Activated CD8-positive, alpha-beta T cell treated with anti-CD3 and anti-CD28 coated beads for 36 hours (primary cell): ENCODE measurements around the gene AMOT. TPM values are rescaled to one million over a fixed set of nuclear protein-coding genes. Genes with fewer than 3 reads are reported as not detected.

Experiments
- ATAC-seq: fragments of 200-7000 bp; cut with Tn5 transposase; one replicate; pipeline ENCODE4 v1.10.0; 2021; ENCODE audit warnings: mild to moderate bottlenecking, moderate library complexity
- CTCF ChIA-PET: fragments of 350-600 bp; sonication (Branson Sonifier 250); formaldehyde crosslinking; loops from one replicate; lab custom pipeline; 2021; ENCODE audit warnings: antibody characterized with exemption; lab: Charles Lee
- POLR2A ChIA-PET: fragments of 350-600 bp; sonication (Branson Sonifier 250); formaldehyde crosslinking; loops from one replicate; lab custom pipeline; 2021; ENCODE audit warnings: antibody characterized with exemption; lab: Charles Lee
- DNase-seq: peaks from one replicate; pipeline ENCODE4 v3.0.0-alpha.2; 2020
- H3K27ac Mint-ChIP-seq: one replicate; pipeline ENCODE4 v1.8.0; 2021; ENCODE audit warnings: mild to moderate bottlenecking, mixed read lengths
- H3K27me3 Mint-ChIP-seq: one replicate; pipeline ENCODE4 v1.8.0; 2021; ENCODE audit warnings: mixed read lengths
- H3K36me3 Mint-ChIP-seq: one replicate; pipeline ENCODE4 v1.8.0; 2021; ENCODE audit warnings: low read depth, mixed read lengths
- H3K4me1 Mint-ChIP-seq: one replicate; pipeline ENCODE4 v1.8.0; 2021; ENCODE audit warnings: low read depth, mixed read lengths
- H3K4me3 Mint-ChIP-seq: one replicate; pipeline ENCODE4 v1.8.0; 2021; ENCODE audit warnings: mild to moderate bottlenecking, moderate library complexity, mixed read lengths
- H3K9me3 Mint-ChIP-seq: one replicate; pipeline ENCODE4 v1.8.0; 2021; ENCODE audit warnings: mixed read lengths
- intact Hi-C: fragments of 100-400 bp; cut with micrococcal nuclease; formaldehyde crosslinking; loops from one replicate; pipeline ENCODE4 v1.10.0; 2022
- total RNA-seq, 2 experiments: library from RNA; stranded (reverse); gene quantifications; one replicate each; pipeline ENCODE4 v1.2.3, GENCODE V29; 2021
- TF ChIP-seq, protein P1 (sequence below): fragments of 200-600 bp; IDR thresholded peaks from one replicate; pipeline ENCODE4 v1.8.0; 2022; ENCODE audit warnings: antibody characterized with exemption, mild to moderate bottlenecking

The AMOT gene
- total RNA-seq, 2 experiments from 2014 or later = 1.1 to 1.8 TPM

DNA sequence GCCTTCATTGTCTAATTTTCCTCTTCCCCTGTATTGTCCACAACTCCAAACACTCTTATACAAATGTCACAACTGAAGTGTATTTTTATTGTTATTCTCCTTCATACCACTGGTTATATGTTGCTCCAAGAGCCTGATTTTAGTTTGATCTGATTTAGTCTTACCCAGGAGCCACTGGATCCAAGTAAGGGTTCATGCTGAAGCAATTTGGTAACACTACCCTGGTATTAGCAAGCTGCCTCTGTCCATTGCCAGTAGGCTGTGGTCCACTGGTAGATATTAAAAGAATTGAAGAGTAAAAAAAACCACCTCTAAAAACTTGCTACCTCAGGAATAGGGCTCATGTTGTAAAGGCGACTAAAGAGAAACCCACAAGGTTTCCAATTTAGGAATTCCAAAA is 41.2 kb downstream of the AMOT start:
- intact Hi-C loops = no loop called here
- no peak overlapping the region for H3K4me3 Mint-ChIP-seq
- H3K36me3 Mint-ChIP-seq = peaks cover 5% of the 10 kb centered on the region
- CTCF ChIA-PET = no interaction called here
- POLR2A ChIA-PET = no interaction called here
- no peak overlapping the region for H3K27ac Mint-ChIP-seq
- TF ChIP-seq, protein P1, sequence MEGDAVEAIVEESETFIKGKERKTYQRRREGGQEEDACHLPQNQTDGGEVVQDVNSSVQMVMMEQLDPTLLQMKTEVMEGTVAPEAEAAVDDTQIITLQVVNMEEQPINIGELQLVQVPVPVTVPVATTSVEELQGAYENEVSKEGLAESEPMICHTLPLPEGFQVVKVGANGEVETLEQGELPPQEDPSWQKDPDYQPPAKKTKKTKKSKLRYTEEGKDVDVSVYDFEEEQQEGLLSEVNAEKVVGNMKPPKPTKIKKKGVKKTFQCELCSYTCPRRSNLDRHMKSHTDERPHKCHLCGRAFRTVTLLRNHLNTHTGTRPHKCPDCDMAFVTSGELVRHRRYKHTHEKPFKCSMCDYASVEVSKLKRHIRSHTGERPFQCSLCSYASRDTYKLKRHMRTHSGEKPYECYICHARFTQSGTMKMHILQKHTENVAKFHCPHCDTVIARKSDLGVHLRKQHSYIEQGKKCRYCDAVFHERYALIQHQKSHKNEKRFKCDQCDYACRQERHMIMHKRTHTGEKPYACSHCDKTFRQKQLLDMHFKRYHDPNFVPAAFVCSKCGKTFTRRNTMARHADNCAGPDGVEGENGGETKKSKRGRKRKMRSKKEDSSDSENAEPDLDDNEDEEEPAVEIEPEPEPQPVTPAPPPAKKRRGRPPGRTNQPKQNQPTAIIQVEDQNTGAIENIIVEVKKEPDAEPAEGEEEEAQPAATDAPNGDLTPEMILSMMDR = no peak
- DNase-seq (no peak), ATAC-seq (no peak)
- H3K4me1 Mint-ChIP-seq = no peaks in the 10 kb centered on the region
- no peaks in the 10 kb centered on the region for H3K27me3 Mint-ChIP-seq
- no peaks in the 10 kb centered on the region for H3K9me3 Mint-ChIP-seq

DNA sequence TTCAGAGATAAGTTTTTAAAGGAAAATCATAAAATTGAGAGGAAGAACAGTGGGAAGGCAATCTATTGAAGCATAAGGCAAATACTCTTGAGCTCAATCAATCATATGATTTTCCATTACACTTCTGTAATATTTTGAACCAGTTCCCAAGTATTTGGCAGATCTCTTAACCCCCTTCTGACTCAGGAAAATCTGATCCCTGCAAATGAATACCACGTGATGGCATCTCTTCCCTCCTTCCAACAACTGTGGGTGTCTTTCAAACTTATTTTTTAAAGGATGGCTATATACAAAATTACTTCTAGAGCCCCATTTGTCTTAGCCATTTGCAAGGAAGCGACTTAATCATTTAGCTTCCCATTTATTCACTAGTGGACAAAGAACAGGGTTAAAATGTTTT is 41.9 kb downstream of the AMOT start:
- ATAC-seq = no peak
- no peaks in the 10 kb centered on the region for H3K4me1 Mint-ChIP-seq

DNA sequence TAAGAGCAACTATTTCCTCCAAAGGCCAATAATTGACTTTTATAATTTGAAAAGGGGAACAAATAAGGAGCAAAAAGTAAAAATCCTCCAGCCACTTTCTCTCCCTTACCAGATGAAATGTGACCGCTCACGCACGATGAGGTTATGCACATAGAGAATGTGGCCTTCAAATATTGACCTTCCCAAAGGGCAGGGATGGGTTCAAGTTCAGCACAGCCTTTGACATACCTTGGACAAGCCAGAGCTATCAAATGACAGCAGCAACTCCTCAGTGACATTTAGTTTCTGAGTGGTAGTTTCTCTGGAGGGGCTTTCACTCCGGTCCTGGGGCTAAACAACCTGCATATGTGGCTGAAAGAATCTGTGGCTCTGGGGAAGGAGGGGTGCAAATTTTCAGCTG is 50.7 kb downstream of the AMOT start:
- ChIA-PET POLR2A (no interaction called here), CTCF (no interaction called here)
- peak; percentile 1 for DNase-seq
- H3K36me3 Mint-ChIP-seq = peaks cover 3% of the 10 kb centered on the region
- H3K27me3 Mint-ChIP-seq = no peaks in the 10 kb centered on the region
- no peak overlapping the region for H3K4me3 Mint-ChIP-seq
- ATAC-seq = no peak
- no peak overlapping the region for H3K27ac Mint-ChIP-seq
- TF ChIP-seq, protein P1 = no peak
- H3K4me1 Mint-ChIP-seq = peaks cover 8% of the 10 kb centered on the region
- no peaks in the 10 kb centered on the region for H3K9me3 Mint-ChIP-seq
- intact Hi-C loops = no loop called here

More for the DNA sequence above, 41.9 kb downstream of the AMOT start:
- H3K9me3 Mint-ChIP-seq = no peaks in the 10 kb centered on the region
- intact Hi-C loops = no loop called here
- ChIA-PET CTCF (no interaction called here), POLR2A (no interaction called here)
- H3K27me3 Mint-ChIP-seq = no peaks in the 10 kb centered on the region
- no peak overlapping the region for H3K27ac Mint-ChIP-seq
- no peak for DNase-seq
- H3K4me3 Mint-ChIP-seq = no peak overlapping the region
- TF ChIP-seq, protein P1 = no peak
- H3K36me3 Mint-ChIP-seq = peaks cover 5% of the 10 kb centered on the region

DNA sequence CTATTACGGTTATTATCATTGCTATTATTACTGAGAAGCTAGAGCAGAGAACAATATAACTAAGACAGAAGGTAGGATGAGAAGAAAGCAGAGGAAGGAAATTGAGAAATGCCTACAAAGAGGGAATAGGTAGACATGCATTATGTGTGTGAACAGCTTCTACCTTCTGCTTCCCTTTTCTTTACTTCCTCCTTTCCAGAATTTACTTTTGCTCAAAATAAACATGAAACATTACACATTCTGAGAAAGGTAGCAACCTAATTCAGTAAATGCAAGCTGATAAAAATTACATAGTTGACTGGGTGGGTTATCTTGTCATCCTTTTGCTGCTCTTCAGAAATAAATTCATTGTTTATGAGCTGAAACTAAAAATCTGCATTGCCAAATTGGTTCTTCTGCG is 54.6 kb downstream of the AMOT start:
- DNase-seq (no peak), ATAC-seq (no peak)
- Mint-ChIP-seq H3K9me3 (no peaks in the 10 kb centered on the region), H3K36me3 (peaks cover 2% of the 10 kb centered on the region), H3K27ac (no peak overlapping the region), H3K4me1 (peaks cover 8% of the 10 kb centered on the region), H3K27me3 (no peaks in the 10 kb centered on the region), H3K4me3 (no peak overlapping the region)
- intact Hi-C loops = no loop called here
- TF ChIP-seq, protein P1 = no peak
- POLR2A ChIA-PET = no interaction called here
- CTCF ChIA-PET = interaction anchor here (0.6 kb wide), 1 partner anchor 57 kb away, joined by 3 read pairs; no protein-coding TSS in a partner anchor

DNA sequence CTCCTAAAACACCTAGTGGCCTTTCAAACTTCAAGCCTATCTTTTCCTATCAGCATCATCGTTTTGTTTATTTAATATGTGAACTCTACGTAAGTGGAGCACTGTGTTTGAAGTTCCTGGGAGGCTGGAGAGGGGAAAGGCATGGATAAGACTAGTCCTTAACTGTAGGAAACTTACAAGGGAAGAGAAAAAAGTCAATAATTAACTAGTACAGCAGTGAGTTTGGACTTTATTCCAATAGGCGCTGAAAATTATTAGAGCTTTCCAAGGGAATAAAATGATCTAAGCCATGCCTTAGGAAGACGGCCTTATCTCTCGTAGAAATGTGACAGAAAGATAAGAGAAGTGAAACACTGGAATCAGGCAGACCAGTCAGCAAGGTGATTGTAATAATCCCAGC is 55.3 kb downstream of the AMOT start:
- TF ChIP-seq, protein P1 = no peak
- intact Hi-C loops = no loop called here
- no peaks in the 10 kb centered on the region for H3K9me3 Mint-ChIP-seq
- ATAC-seq (no peak), DNase-seq (no peak)
- peaks cover 2% of the 10 kb centered on the region for H3K36me3 Mint-ChIP-seq
- no peak overlapping the region for H3K27ac Mint-ChIP-seq
- ChIA-PET CTCF (no interaction called here), POLR2A (no interaction called here)
- no peak overlapping the region for H3K4me3 Mint-ChIP-seq
- H3K27me3 Mint-ChIP-seq = no peaks in the 10 kb centered on the region
- H3K4me1 Mint-ChIP-seq = peaks cover 3% of the 10 kb centered on the region
